DMS79 (cell line): Measurements from ENCODE around the gene CAMTA1.
"Not testable (repeated sequence)": the region's sequence is repeated elsewhere in the genome, so short reads cannot be mapped to it uniquely, and the experiment has no call there.

Experiments
- DNase-seq: peaks from one replicate; lab custom pipeline; 2025; lab: John Stamatoyannopoulos, UW

CAMTA1 gene

GRCh38 chr1:6809461-6809860 lies 24.2 kb downstream of the CAMTA1 start:
- no peak for DNase-seq

- DNase-seq, result not testable (repeated sequence)
Observed at GRCh38 chr1:6810146-6810734, 25.0 kb downstream of the CAMTA1 start.

GRCh38 chr1:6811583-6811982 lies 26.3 kb downstream of the CAMTA1 start:
- DNase-seq, result no peak

- no peak for DNase-seq
Observed at GRCh38 chr1:6813165-6813564, 27.9 kb downstream of the CAMTA1 start.

- no peak for DNase-seq
Observed at GRCh38 chr1:6815726-6816125, 30.5 kb downstream of the CAMTA1 start.

- DNase-seq, result no peak
Observed at GRCh38 chr1:6819246-6820040, 34.2 kb downstream of the CAMTA1 start.

GRCh38 chr1:6820899-6821298 lies 35.6 kb downstream of the CAMTA1 start:
- no peak for DNase-seq

GRCh38 chr1:6822530-6823359 lies 37.5 kb downstream of the CAMTA1 start:
- peak; percentile 61 for DNase-seq

GRCh38 chr1:6823793-6824192 lies 38.5 kb downstream of the CAMTA1 start:
- DNase-seq, result no peak

GRCh38 chr1:6824665-6825368 lies 39.6 kb downstream of the CAMTA1 start:
- DNase-seq, result no peak

- no peak for DNase-seq
Observed at GRCh38 chr1:6825828-6826227, 40.6 kb downstream of the CAMTA1 start.

- no peak for DNase-seq
Observed at GRCh38 chr1:6827079-6827478, 41.8 kb downstream of the CAMTA1 start.

GRCh38 chr1:6827630-6828165 lies 42.4 kb downstream of the CAMTA1 start:
- no peak for DNase-seq

- no peak for DNase-seq
Observed at GRCh38 chr1:6831366-6831765, 46.1 kb downstream of the CAMTA1 start.

- DNase-seq, result not testable (repeated sequence)
Observed at GRCh38 chr1:6832006-6832405, 46.8 kb downstream of the CAMTA1 start.

- DNase-seq, result peak; percentile 73
Observed at GRCh38 chr1:6832531-6833188, 47.4 kb downstream of the CAMTA1 start.

- no peak for DNase-seq
Observed at GRCh38 chr1:6833804-6834203, 48.5 kb downstream of the CAMTA1 start.

GRCh38 chr1:6834366-6834765 lies 49.1 kb downstream of the CAMTA1 start:
- no peak for DNase-seq

GRCh38 chr1:6835139-6835538 lies 49.9 kb downstream of the CAMTA1 start:
- DNase-seq, result no peak

- DNase-seq, result no peak
Observed at GRCh38 chr1:6842301-6842700, 57.0 kb downstream of the CAMTA1 start.

GRCh38 chr1:6845786-6846185 lies 60.5 kb downstream of the CAMTA1 start:
- not testable (repeated sequence) for DNase-seq
